ENCODE measurements around the gene TMEM203. TPM values are rescaled to one million over a fixed set of nuclear protein-coding genes. Genes with fewer than 3 reads are reported as not detected.

TMEM203 gene
- total and polyA plus RNA-seq, 4 donors = 19.9 to 27.5 (median 21.5) TPM

GRCh38 chr9:137225699-137226331, 20.4 kb upstream of the TMEM203 start:
- no peak overlapping the region for H3K4me3 ChIP-seq (ENCODE audit: low read depth in 1 of 3, low read length in 3 of 3)
- DNase-seq (ENCODE audit: low spot score) = no peak

GRCh38 chr9:137224830-137225694, 19.6 kb upstream of the TMEM203 start, which contains the start of gene CYSRT1:
CYSRT1 (plus strand) TSS chr9:137225174; CDS start chr9:137225622, 448 bp downstream.
- peak within 1 kb of the TSS; percentile 42 to 45 for H3K9ac ChIP-seq (ENCODE audit: low read depth in 1 of 2, low read length in 2 of 2)
- DNase-seq (ENCODE audit: low spot score) = no peak
- H3K4me3 ChIP-seq (ENCODE audit: low read depth in 1 of 3, low read length in 3 of 3) = peak within 1 kb of the TSS; percentile 67 to 88 (median 86)
- no peaks in the 10 kb centered on the region for H3K36me3 ChIP-seq (ENCODE audit: control insufficient read depth in 4 of 4, insufficient read depth in 3 of 4, low read depth in 1 of 4, low read length in 3 of 4)
- H3K27me3 ChIP-seq (ENCODE audit: control insufficient read depth in 4 of 4, insufficient read depth in 4 of 4, low read length in 3 of 4) = no peaks in the 10 kb centered on the region
- peaks cover 10 to 22% (median 14%) of the 10 kb centered on the region in 4 donors for H3K4me1 ChIP-seq (ENCODE audit: control insufficient read depth in 4 of 4, insufficient read depth in 4 of 4, low read length in 3 of 4)
- WGBS = 60% methylated on average over 23 of the region's 23 CpGs
- TF ChIP-seq EGR1 (IDR thresholded peaks at IDR 0.05; ENCODE audit: low read depth in 2 of 2) (no peak), JUND (IDR thresholded peaks at IDR 0.05) (no peak), HNF4G (IDR thresholded peaks at IDR 0.05) (no peak), FOXA2 (IDR thresholded peaks at IDR 0.05) (no peak), GABPA (IDR thresholded peaks at IDR 0.05 in 1 of 2, conservative IDR thresholded peaks at IDR 0.05 in 1 of 2) (no peak)
- H3K27ac ChIP-seq (ENCODE audit: low read depth in 1 of 2, low read length in 2 of 2) = peak within 1 kb of the TSS; percentile 57 to 84
- no peaks in the 10 kb centered on the region for H3K9me3 ChIP-seq (ENCODE audit: control insufficient read depth in 4 of 4, low read length in 3 of 4)

More at GRCh38 chr9:137225699-137226331, 20.4 kb upstream of the TMEM203 start:
- Histone ChIP-seq H3K9me3 (ENCODE audit: control insufficient read depth in 4 of 4, low read length in 3 of 4) (no peaks in the 10 kb centered on the region), H3K27ac (ENCODE audit: low read depth in 1 of 2, low read length in 2 of 2) (no peak overlapping the region), H3K36me3 (ENCODE audit: control insufficient read depth in 4 of 4, insufficient read depth in 3 of 4, low read depth in 1 of 4, low read length in 3 of 4) (no peaks in the 10 kb centered on the region), H3K9ac (ENCODE audit: low read depth in 1 of 2, low read length in 2 of 2) (no peak overlapping the region), H3K27me3 (ENCODE audit: control insufficient read depth in 4 of 4, insufficient read depth in 4 of 4, low read length in 3 of 4) (no peaks in the 10 kb centered on the region), H3K4me1 (ENCODE audit: control insufficient read depth in 4 of 4, insufficient read depth in 4 of 4, low read length in 3 of 4) (peaks cover 10 to 23% (median 14%) of the 10 kb centered on the region in 4 donors)
- 83% methylated on average over 21 of the region's 21 CpGs for WGBS
- TF ChIP-seq FOXA2 (IDR thresholded peaks at IDR 0.05) (no peak), TAF1 (conservative IDR thresholded peaks at IDR 0.05) (no peak), GABPA (IDR thresholded peaks at IDR 0.05 in 1 of 2, conservative IDR thresholded peaks at IDR 0.05 in 1 of 2) (no peak), CTCF (IDR thresholded peaks at IDR 0.05; ENCODE audit: low read depth, low read length, missing input control) (no peak)

- H3K4me3 ChIP-seq (ENCODE audit: low read depth in 1 of 3, low read length in 3 of 3) = peak overlapping the region; percentile 67 to 88 (median 86)
- no peaks in the 10 kb centered on the region for H3K9me3 ChIP-seq (ENCODE audit: control insufficient read depth in 4 of 4, low read length in 3 of 4)
- H3K4me1 ChIP-seq (ENCODE audit: control insufficient read depth in 4 of 4, insufficient read depth in 4 of 4, low read length in 3 of 4) = peaks cover 10 to 25% (median 18%) of the 10 kb centered on the region in 4 donors
- DNase-seq (ENCODE audit: low spot score) = peak; percentile 97
- H3K27me3 ChIP-seq (ENCODE audit: control insufficient read depth in 4 of 4, insufficient read depth in 4 of 4, low read length in 3 of 4) = no peaks in the 10 kb centered on the region
- H3K36me3 ChIP-seq (ENCODE audit: control insufficient read depth in 4 of 4, insufficient read depth in 3 of 4, low read depth in 1 of 4, low read length in 3 of 4) = no peaks in the 10 kb centered on the region
- peak overlapping the region in 1 of 2 donors; percentile 42 for H3K9ac ChIP-seq (ENCODE audit: low read depth in 1 of 2, low read length in 2 of 2)
- 1% methylated on average over 63 of the region's 63 CpGs for WGBS
- H3K27ac ChIP-seq (ENCODE audit: low read depth in 1 of 2, low read length in 2 of 2) = peak overlapping the region; percentile 57 to 84
- TF ChIP-seq MAX (IDR thresholded peaks at IDR 0.05) (no peak), CTCF (IDR thresholded peaks at IDR 0.05; ENCODE audit: low read depth, low read length, missing input control) (no peak), ZBTB33 (IDR thresholded peaks at IDR 0.05) (no peak), EGR1 (IDR thresholded peaks at IDR 0.05; ENCODE audit: low read depth in 2 of 2) (peak; percentile 43 to 56), GABPA (IDR thresholded peaks at IDR 0.05 in 1 of 2, conservative IDR thresholded peaks at IDR 0.05 in 1 of 2) (peak; percentile 91 to 96), SP1 (IDR thresholded peaks at IDR 0.05) (peak; percentile 73), NR2F2 (IDR thresholded peaks at IDR 0.05) (no peak)
Observed at GRCh38 chr9:137223078-137223970, 17.9 kb upstream of the TMEM203 start.
